Natural killer cell (primary cell): ENCODE results near the gene TYSND1. TPM values are rescaled to one million over a fixed set of nuclear protein-coding genes. Genes with fewer than 3 reads are reported as not detected.

ENCODE experiments used
- ATAC-seq, 3 donors: fragments of 150-1000 bp in 2 of 3; fragments of 200-7000 bp in 1 of 3; cut with Tn5 transposase; 1 replicate in 1 of 3; 2 replicates in 2 of 3; pipeline ENCODE4 v1.10.0; 2021; ENCODE audit warnings: mild to moderate bottlenecking in 2 of 3, moderate library complexity in 2 of 3
- DNase-seq, 2 donors: peaks; one replicate each; pipeline versions ENCODE4 v3.0.0 to v3.0.0-alpha.2; 2013 to 2021; ENCODE audit warnings: mixed read lengths in 1 of 2
- H3K27ac ChIP-seq: one replicate; pipeline ENCODE4 v1.5.1; 2013; ENCODE audit warnings: mild to moderate bottlenecking, low read length
- H3K27me3 ChIP-seq: one replicate; pipeline ENCODE4 v1.6.1; 2013; ENCODE audit warnings: low read length; ENCODE audit not compliant: control insufficient read depth, insufficient read depth
- H3K36me3 ChIP-seq: one replicate; pipeline ENCODE4 v1.6.1; 2013; ENCODE audit warnings: low read length; ENCODE audit not compliant: control insufficient read depth, insufficient read depth
- H3K4me1 ChIP-seq: one replicate; pipeline ENCODE4 v1.6.1; 2013; ENCODE audit warnings: low read length; ENCODE audit not compliant: control insufficient read depth, insufficient read depth
- H3K4me3 ChIP-seq: one replicate; pipeline ENCODE4 v1.5.1; 2013; ENCODE audit warnings: low read length
- H3K9me3 ChIP-seq: one replicate; pipeline ENCODE4 v1.6.1; 2013; ENCODE audit warnings: low read length; ENCODE audit not compliant: control insufficient read depth, insufficient read depth
- H3K27ac Mint-ChIP-seq, 2 donors: one replicate each; pipeline ENCODE4 v1.8.0; 2022; ENCODE audit warnings: mild to moderate bottlenecking in 2 of 2, mixed read lengths in 2 of 2, moderate library complexity in 1 of 2
- H3K27me3 Mint-ChIP-seq, 2 donors: one replicate each; pipeline ENCODE4 v1.8.0; 2022; ENCODE audit warnings: low read depth in 2 of 2, mixed read lengths in 2 of 2
- H3K36me3 Mint-ChIP-seq: one replicate; pipeline ENCODE4 v1.8.0; 2022; ENCODE audit warnings: mixed read lengths
- H3K4me1 Mint-ChIP-seq, 2 donors: one replicate each; pipeline ENCODE4 v1.8.0; 2022; ENCODE audit warnings: mixed read lengths in 2 of 2
- H3K4me3 Mint-ChIP-seq: one replicate; pipeline ENCODE4 v1.8.0; 2022; ENCODE audit warnings: mild to moderate bottlenecking, moderate library complexity, mixed read lengths
- H3K9me3 Mint-ChIP-seq, 2 donors: one replicate each; pipeline ENCODE4 v1.8.0; 2022; ENCODE audit warnings: mixed read lengths in 2 of 2
- WGBS: methylation state at CpG from one replicate; pipeline ENCODE4 v1.1.7; 2013; ENCODE audit warnings: missing lambda C conversion rate; ENCODE audit not compliant: insufficient coverage; 5-methylcytosine and 5-hydroxymethylcytosine counted together
- intact Hi-C: fragments of 100-400 bp; cut with micrococcal nuclease; formaldehyde crosslinking; loops from one replicate; pipeline ENCODE4 v1.14.2; 2022
- total RNA-seq, 4 donors: library from RNA; stranded (reverse); fragments of 120-200 nt in 1 of 4; gene quantifications; one replicate each; pipeline versions ENCODE4 v1.2.3 to v1.2.4, GENCODE V29; 2013 to 2022
- TF ChIP-seq, protein P1 (sequence below): fragments of 200-600 bp; IDR thresholded peaks from one replicate; pipeline ENCODE4 v1.8.0; 2022; ENCODE audit warnings: antibody characterized with exemption

Gene TYSND1
- total RNA-seq, 3 donors from 2014 or later (not counting 1 experiment from before 2014, with no cell fraction given), result 12.0 to 17.9 (median 12.4) TPM

DNA sequence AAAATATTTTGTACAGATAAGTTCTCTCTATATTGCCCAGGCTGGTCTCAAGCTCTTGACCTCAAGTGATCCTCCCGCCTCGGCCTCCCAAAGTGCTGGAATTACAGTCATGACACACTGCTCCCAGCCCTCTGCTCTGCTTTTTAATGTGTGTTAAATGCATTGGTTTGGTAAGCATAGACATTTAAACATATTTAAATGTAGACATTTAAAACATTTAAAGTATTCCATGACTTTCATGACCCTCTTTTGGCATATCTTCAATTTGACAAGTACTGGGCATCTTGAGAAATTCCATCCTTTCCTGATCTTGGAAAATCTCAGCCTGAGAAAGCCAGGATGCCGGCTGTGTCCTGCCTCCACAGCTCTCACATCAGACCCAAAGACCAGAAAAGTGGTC is 29.0 kb upstream of the TYSND1 start:
- intact Hi-C loops, result no loop called here
- Mint-ChIP-seq H3K36me3 (no peaks in the 10 kb centered on the region), H3K27me3 (peaks cover 12 to 19% of the 10 kb centered on the region in 2 donors), H3K27ac (peak overlapping the region; percentile 84 to 85), H3K9me3 (peaks cover 0 to 2% of the 10 kb centered on the region in 2 donors), H3K4me3 (no peak overlapping the region), H3K4me1 (peaks cover 9 to 19% of the 10 kb centered on the region in 2 donors)
- DNase-seq, result no peak
- ATAC-seq, result no peak
- WGBS, result 99% methylated on average over 3 of the region's 3 CpGs
- no peaks in the 10 kb centered on the region for H3K9me3 ChIP-seq
- TF ChIP-seq, protein P1, sequence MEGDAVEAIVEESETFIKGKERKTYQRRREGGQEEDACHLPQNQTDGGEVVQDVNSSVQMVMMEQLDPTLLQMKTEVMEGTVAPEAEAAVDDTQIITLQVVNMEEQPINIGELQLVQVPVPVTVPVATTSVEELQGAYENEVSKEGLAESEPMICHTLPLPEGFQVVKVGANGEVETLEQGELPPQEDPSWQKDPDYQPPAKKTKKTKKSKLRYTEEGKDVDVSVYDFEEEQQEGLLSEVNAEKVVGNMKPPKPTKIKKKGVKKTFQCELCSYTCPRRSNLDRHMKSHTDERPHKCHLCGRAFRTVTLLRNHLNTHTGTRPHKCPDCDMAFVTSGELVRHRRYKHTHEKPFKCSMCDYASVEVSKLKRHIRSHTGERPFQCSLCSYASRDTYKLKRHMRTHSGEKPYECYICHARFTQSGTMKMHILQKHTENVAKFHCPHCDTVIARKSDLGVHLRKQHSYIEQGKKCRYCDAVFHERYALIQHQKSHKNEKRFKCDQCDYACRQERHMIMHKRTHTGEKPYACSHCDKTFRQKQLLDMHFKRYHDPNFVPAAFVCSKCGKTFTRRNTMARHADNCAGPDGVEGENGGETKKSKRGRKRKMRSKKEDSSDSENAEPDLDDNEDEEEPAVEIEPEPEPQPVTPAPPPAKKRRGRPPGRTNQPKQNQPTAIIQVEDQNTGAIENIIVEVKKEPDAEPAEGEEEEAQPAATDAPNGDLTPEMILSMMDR, result no peak
- H3K27me3 ChIP-seq, result no peaks in the 10 kb centered on the region
- peaks cover 26% of the 10 kb centered on the region for H3K4me1 ChIP-seq
- H3K36me3 ChIP-seq, result no peaks in the 10 kb centered on the region
- no peak overlapping the region for H3K27ac ChIP-seq
- H3K4me3 ChIP-seq, result no peak overlapping the region

DNA sequence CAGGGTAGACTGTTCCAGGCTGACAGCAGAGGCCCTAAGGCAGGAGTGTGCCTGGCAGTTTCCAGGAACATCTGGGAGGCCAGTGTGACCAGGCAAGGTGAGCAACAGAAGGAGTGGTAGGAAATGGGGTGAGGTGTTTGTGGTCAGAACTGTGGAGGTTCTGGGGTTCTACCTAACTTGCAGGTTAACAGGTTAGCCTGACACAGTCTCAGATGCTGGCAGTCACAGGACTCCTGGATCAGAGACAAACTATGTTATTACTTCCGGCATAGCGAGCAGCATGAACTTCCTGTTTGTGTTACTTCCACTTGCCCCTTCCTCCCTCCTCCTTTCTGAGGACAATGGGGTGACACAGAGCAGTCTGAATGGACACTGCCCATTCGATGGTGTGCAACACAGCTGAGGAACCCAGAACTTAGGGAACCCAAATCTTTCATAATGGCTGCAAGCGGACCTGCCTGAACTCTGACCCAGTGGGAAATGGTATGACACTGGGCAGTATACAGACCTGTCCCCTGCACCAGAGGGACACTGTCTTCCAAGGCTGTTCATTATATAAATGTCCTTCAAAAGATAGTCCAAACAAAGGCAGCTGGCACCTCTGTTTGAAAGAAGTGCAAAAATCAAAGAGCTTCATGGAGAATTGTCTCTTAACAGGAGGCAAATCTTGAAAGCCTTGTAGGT is 27.7 kb upstream of the TYSND1 start:
- no peaks in the 10 kb centered on the region for H3K36me3 ChIP-seq
- H3K4me1 ChIP-seq, result peaks cover 31% of the 10 kb centered on the region
- Mint-ChIP-seq H3K4me1 (peaks cover 15 to 24% of the 10 kb centered on the region in 2 donors), H3K36me3 (no peaks in the 10 kb centered on the region), H3K4me3 (peak overlapping the region; percentile 38), H3K27me3 (peaks cover 4 to 7% of the 10 kb centered on the region in 2 donors), H3K27ac (peak overlapping the region; percentile 84 to 85), H3K9me3 (no peaks in the 10 kb centered on the region)
- ATAC-seq, result peak in 1 of 3 donors; percentile 3
- H3K27me3 ChIP-seq, result no peaks in the 10 kb centered on the region
- H3K4me3 ChIP-seq, result no peak overlapping the region
- DNase-seq, result peak; percentile 26 to 74
- intact Hi-C loops, result no loop called here
- H3K27ac ChIP-seq, result peak overlapping the region; percentile 75
- TF ChIP-seq, protein P1, result no peak
- H3K9me3 ChIP-seq, result no peaks in the 10 kb centered on the region
- 29% methylated on average over 4 of the region's 4 CpGs for WGBS

DNA sequence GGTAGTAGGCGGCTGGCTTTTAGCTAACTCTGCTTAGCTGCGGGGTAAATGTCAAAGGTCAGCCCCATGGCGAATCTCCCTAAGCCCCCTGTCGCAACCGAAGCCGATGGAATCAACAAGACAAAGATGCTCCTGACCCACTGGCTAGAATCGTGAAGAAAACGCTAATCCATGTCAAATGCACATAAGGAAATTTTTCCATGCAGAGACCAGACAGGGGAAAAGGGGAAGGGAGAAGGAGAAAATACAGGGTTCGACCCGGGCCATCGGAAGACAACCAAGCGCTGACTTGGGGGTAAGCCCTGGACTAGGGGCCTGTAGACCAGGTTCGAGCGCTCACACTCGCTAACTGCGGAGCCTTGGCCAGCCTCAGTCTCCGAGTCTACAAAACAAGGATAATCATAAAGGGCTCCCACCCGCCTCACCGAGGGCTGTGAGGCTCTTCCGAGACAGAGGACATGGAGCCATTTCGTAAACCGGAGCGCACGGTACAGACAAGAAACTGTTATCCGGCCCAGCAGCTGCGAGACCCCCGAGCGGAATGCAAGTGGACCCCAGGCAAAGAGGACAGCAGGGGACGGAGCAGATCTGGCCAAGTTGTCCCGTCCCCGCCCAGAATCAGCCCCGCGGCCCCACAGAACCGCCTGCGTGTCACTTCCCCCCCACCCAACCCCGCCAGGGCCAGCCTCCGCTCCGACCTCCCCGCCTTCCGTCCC is 23.3 kb upstream of the TYSND1 start:
- H3K4me3 ChIP-seq, result peak overlapping the region; percentile 86
- H3K36me3 ChIP-seq, result peaks cover 11% of the 10 kb centered on the region
- H3K27ac Mint-ChIP-seq, result peak overlapping the region; percentile 97 to 98
- peaks cover 53% of the 10 kb centered on the region for H3K4me1 ChIP-seq
- TF ChIP-seq, protein P1, result no peak
- no peaks in the 10 kb centered on the region for H3K27me3 ChIP-seq
- no peaks in the 10 kb centered on the region for H3K9me3 ChIP-seq
- H3K27ac ChIP-seq, result peak overlapping the region; percentile 92
- H3K4me1 Mint-ChIP-seq, result peaks cover 54 to 56% of the 10 kb centered on the region in 2 donors
- H3K36me3 Mint-ChIP-seq, result no peaks in the 10 kb centered on the region
- DNase-seq (peak in 1 of 2 donors; percentile 42), ATAC-seq (peak; percentile 24 to 37 (median 25))
- H3K4me3 Mint-ChIP-seq, result peak overlapping the region; percentile 99
- no peaks in the 10 kb centered on the region for H3K27me3 Mint-ChIP-seq
- intact Hi-C loops, result loop anchor here (1.0 to 10.0 kb wide), 2 partner anchors 24 to 445 kb away; partner anchors contain the start of gene TYSND1
- no peaks in the 10 kb centered on the region for H3K9me3 Mint-ChIP-seq
- WGBS, result 1% methylated on average over 39 of the region's 40 CpGs
